SKM-1 (cell line): Measurements from ENCODE around the gene PLXNB1.

Experiments used
- DNase-seq: peaks from one replicate; lab custom pipeline; 2025; ENCODE audit not compliant: unreplicated experiment; lab: John Stamatoyannopoulos, UW

Gene PLXNB1

GRCh38 chr3:48433472-48434118, 3.7 kb upstream of the PLXNB1 start:
- no peak for DNase-seq

GRCh38 chr3:48432411-48433371, 2.8 kb upstream of the PLXNB1 start:
- DNase-seq: no peak

GRCh38 chr3:48431224-48432029, 1.5 kb upstream of the PLXNB1 start:
- no peak for DNase-seq

DNA sequence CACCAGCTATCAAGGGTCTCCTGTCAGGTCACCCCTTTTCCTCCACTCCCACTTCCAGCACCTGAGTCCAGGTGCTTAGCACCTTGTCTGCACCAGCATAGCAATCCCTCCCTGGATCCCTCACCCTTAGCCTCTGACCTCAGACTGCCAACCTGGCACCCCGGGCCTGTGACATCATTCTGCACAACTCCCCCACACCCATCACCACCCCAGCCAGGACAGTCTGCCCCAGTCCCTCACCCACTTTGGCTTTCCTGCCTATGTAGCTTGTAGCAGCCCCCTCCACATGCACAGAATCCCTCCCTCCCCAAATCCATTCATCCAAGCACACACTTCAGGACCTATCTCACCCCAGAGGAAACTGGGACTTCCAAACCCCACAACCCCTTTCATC, 819 bp upstream of the PLXNB1 start:
- no peak for DNase-seq

GRCh38 chr3:48429317-48429959, 448 bp downstream of the PLXNB1 start:
- DNase-seq: no peak

DNA sequence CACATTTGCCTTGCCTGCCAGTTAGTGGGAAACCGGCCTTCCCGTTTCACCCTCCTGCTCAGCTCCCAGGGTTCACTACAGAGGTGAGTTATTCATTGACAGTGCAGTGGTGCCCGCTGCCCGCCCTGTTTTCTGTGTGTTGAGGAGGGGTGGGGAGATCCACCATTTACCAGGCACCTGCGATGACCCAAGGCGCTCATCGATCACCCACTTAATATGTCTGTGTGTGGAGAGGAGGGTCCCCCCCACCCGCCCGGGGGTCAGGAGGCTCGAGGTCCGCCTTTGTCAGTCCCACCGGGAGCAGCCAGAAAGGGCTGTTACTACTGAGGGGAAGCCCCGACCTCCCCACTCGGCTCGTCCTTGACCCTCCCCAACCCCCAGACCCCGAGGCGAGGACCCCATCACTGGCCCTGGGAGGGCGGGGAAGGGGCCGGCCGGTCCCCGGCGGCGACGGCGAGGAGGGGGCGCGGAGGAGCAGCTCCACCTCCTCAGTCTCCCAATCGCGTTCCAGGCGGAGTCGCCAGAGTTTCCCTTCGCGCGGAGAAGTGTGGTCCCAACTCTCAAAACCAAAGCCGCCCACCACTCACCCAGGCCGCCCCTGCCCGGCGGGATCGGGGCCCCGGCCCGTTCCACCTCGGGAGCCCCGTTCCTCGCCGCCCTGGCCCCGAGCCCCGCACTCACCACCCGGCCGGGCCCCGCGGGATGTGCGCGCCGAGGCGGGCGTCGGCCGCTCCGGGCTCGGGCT, 1.1 kb downstream of the PLXNB1 start:
- DNase-seq: no peak

GRCh38 chr3:48428088-48428571, 1.8 kb downstream of the PLXNB1 start:
- DNase-seq: no peak

DNA sequence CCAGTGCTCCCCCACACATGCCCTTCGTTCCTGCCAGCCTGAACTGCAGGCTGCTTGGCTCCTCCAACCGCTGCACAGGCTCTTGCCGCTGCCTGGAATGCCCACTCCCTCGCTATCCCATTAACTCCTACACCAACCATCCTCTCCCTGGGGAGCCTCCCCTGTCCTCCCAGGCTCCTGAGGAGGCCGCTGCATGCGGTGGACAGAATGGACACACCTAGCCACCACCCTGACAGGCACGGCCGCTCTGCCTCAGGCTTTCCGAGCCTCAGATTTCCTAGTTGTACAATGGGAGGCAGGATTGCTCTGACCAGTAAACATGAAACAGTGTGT, 2.3 kb downstream of the PLXNB1 start:
- no peak for DNase-seq

DNA sequence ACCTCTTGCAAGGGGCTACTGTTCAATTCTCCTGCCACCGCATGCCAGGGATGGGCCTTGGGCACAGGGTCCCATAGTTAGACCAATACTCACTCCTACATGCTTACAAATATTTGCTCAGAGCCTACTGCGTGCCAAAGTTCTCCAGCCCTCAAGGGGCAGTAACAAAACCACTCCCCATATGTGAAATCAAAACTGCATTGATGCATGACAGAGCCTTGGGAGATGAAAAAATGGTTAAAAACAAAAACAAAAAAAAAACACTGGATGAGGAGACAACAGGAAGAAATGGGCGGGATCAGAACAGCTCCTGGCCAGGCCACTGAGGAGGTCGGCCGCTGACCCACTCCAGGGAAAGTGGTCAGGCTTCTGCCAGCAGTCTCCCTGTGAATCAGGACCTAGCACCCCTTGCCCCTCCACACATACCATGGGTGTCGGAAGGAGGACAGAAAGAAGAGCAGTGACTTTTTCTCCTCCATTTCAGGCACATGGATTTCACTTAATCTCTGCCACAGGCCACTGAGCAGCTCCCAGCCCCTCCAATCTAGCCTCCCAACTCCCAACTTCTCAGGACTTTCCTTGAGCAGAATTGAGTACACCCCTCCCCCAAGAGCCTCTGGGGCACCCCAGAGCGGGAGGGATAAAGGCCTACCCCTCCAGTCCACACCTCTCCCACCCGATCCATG, 2.8 kb downstream of the PLXNB1 start:
- DNase-seq: no peak

DNA sequence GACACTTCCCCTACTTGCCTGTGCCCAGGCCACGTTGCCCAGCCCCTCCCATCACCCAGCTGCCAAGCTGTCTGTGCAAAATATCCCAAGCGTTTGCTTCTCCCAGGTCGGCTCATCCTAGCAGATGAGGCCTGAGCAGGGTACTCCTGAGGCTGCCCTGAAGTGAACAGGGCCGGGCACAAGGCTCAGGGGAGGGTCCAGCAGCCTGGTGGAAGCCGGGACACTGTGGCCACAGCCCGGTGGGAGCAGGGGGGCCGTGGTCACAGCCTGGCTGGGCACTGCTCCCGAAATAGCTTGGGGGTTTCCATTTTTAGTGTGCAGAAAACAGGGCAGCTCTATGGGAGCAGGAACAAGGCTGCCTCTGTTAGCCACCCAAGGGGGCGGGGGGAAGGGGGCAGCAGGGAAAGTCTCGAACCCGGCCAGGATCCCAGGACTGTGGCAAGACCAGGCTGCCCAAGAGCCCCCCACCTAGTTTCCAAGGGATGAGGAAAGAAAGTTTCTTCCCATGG, 3.4 kb downstream of the PLXNB1 start:
- no peak for DNase-seq

DNA sequence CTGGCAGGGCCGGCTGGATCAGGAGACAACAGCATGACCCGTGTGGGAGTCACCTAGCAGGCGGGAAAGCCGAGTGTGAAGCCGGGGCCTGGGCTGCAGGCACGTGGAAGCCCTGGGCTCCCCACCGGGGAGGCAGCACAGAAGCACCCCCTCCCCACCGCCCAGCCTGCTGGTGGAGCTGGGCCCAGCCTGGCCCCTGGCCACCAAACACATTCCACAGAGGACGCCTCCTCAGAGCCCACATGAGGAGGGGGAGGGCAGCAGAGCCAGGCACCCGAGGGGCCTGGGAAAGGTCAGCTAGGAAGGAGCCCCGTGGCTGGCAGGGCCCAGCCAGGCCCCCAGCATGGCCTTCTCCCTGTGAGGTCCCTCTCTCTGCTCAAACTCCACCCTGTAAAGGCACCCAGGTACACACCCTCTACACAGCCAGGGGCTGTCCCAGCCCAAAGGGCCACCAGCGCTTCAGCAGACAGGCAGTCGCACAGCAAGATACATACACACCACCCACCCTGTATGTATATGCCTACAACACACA, 4.5 kb downstream of the PLXNB1 start:
- DNase-seq: no peak

- DNase-seq: no peak
Measured at GRCh38 chr3:48423883-48424695, 5.8 kb downstream of the PLXNB1 start.

- DNase-seq: no peak
Measured at GRCh38 chr3:48423241-48423882, 6.5 kb downstream of the PLXNB1 start.

DNA sequence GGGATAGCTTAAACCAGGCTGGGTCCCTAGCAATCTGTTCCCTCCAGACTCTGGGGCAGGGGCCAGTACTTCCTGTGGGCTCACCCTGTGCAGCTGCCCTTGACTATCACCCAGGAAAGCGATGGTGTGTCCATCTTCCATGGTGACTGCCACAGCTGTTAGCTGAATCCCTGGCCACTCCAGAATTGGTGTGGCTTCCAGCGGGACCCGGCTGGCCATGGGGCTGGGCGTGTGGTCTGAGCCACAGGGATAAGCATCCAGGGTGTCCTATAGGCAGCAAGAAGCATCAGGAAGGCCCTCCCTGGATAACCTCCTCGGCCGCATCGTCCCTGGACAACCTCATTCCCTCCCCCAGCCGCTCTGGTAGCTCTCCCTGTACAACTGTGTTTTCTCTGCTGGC, 7.2 kb downstream of the PLXNB1 start:
- no peak for DNase-seq

DNA sequence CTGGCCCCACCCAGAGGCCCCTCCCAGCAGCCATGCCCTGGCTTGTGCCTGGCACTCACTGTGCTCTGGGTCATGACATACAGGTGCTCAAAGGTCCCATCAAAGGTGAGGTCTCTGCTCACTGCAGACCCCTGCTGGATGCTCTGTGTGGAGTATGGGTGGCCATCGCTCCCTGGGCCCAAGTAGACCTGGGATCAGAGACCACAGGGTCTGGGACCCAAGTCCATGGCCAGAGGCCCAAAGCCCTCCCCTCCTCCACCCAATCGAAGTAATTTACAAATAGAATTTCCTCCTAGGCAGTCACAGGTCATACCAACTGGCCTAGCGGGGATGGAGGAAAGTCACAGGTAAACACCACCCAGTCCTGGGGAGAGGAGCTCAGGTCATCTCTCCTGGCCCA, 7.6 kb downstream of the PLXNB1 start:
- DNase-seq: no peak

GRCh38 chr3:48420561-48420960, 9.3 kb downstream of the PLXNB1 start:
- no peak for DNase-seq

DNA sequence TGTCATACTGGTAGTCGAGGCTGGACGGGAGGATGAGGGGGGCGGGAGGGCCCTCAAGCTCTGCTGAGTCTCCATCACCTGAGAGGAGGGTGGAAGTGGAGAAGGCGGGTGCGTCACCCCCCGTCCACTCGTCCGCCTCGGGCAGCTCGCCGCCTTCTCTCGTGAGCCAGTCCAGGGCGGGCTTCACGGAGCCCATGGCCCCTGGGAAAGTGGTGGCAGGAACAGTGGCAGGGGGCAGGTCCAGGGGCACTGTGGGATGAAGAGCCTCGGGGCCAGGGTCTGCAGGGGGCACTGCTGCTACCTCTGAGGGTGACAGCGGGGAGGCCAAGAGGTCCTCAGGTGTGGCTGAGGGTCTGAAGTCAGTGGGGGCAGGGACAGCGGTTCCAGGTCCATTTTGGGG, 10.3 kb downstream of the PLXNB1 start:
- DNase-seq: no peak

DNA sequence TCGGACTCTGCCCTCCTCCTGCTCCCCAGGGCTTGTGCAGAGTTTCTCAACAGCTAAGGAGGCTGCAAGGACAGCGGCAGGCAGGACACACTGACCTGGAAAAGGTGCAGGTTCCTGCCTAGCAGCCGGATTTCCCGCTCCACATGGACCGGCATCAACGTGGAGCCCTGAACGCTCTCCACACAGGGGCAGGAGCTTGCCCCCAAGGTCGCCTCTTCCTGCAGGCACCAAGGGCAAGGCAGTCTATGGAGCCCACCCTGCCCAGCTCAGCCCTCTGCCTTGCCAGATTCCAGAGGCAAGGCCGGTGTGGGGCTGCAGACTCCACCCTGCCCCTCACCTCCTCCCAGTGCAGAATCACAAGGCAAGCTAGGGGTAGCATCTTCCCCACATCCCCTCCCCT, 10.7 kb downstream of the PLXNB1 start:
- no peak for DNase-seq
